ENCODE data around the gene VSIG10. TPM values are rescaled to one million over a fixed set of nuclear protein-coding genes. Genes with fewer than 3 reads are reported as not detected.
"Not testable (repeated sequence)": the region's sequence is repeated elsewhere in the genome, so short reads cannot be mapped to it uniquely, and the experiment has no call there.

The VSIG10 gene
- polyA plus RNA-seq, 1 donor (not counting 4 experiments of a cell fraction or from before 2014, with no cell fraction given), result 11.4 TPM

DNA sequence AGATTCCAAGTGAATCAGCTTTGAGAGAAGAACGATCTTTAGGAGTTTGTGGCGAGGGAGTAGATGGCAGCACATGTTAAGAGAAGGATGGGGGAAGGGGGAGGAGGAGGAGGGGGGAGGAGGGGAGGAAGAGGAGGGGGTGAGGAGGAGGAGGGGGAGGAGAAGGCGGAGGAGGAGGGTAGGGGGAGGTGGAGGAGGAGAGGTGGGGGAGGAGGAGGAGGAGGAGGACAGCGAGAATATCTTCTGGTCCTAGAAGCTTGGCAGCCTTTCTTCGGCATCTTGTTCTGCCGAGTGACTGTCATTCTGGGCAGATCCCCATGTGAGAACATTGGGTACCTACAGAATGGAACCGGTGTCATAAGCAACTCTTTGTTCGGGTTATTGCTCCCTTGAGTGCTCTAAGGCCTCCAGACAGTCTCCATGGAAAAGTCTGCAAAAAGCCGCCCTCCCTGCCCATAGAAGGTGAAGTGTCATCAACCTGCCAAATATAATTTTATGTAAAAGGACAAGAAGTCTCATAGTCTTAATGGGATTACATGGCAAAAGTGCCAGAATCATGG lies 80.4 kb downstream of the VSIG10 start:
- Histone ChIP-seq H3K4me3 (ENCODE audit: control insufficient read depth in 2 of 3, extremely low read depth in 1 of 3, insufficient read depth in 2 of 3, low read depth in 1 of 3, low read length in 3 of 3) (no peak overlapping the region), H3K27ac (ENCODE audit: control insufficient read depth, insufficient read depth, low read length) (no peak overlapping the region), H4K20me1 (ENCODE audit: control insufficient read depth, extremely low read depth, insufficient read depth, low read length) (no peaks in the 10 kb centered on the region), H2AFZ (ENCODE audit: control insufficient read depth, low read length) (no peak overlapping the region), H3K9ac (ENCODE audit: control insufficient read depth, extremely low read depth, insufficient read depth, low read length) (no peak overlapping the region), H3K9me1 (ENCODE audit: control insufficient read depth, extremely low read depth, insufficient read depth, low read length) (no peaks in the 10 kb centered on the region), H3K4me1 (ENCODE audit: control insufficient read depth, extremely low read depth, insufficient read depth, low read length) (no peaks in the 10 kb centered on the region), H3K4me2 (ENCODE audit: control insufficient read depth, extremely low read depth, insufficient read depth, low read depth, low read length) (no peak overlapping the region), H3K27me3 (ENCODE audit: control insufficient read depth, extremely low read depth, insufficient read depth, low read length) (no peaks in the 10 kb centered on the region), H3K36me3 (ENCODE audit: control insufficient read depth in 2 of 2, extremely low read depth in 1 of 2, insufficient read depth in 2 of 2, low read length in 2 of 2) (peaks cover 9 to 20% of the 10 kb centered on the region in 2 experiments), H3K79me2 (ENCODE audit: control insufficient read depth, insufficient read depth, low read length) (no peaks in the 10 kb centered on the region), H3K9me3 (ENCODE audit: control insufficient read depth, low read depth, low read length) (no peaks in the 10 kb centered on the region)
- TF ChIP-seq EZH2 (IDR thresholded peaks at IDR 0.05; ENCODE audit: low read length), result no peak
- TF ChIP-seq, protein P1, sequence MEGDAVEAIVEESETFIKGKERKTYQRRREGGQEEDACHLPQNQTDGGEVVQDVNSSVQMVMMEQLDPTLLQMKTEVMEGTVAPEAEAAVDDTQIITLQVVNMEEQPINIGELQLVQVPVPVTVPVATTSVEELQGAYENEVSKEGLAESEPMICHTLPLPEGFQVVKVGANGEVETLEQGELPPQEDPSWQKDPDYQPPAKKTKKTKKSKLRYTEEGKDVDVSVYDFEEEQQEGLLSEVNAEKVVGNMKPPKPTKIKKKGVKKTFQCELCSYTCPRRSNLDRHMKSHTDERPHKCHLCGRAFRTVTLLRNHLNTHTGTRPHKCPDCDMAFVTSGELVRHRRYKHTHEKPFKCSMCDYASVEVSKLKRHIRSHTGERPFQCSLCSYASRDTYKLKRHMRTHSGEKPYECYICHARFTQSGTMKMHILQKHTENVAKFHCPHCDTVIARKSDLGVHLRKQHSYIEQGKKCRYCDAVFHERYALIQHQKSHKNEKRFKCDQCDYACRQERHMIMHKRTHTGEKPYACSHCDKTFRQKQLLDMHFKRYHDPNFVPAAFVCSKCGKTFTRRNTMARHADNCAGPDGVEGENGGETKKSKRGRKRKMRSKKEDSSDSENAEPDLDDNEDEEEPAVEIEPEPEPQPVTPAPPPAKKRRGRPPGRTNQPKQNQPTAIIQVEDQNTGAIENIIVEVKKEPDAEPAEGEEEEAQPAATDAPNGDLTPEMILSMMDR (optimal IDR thresholded peaks at IDR 0.05 in 1 of 3, IDR thresholded peaks at IDR 0.05 in 1 of 3, conservative IDR thresholded peaks at IDR 0.05 in 1 of 3; ENCODE audit: extremely low read depth in 1 of 3, insufficient read depth in 2 of 3, low read length in 3 of 3), result no peak
- dilution Hi-C loops (cut with MboI; ENCODE audit: extremely low pct_ligation_motif_present, low sequenced_read_pairs), result no loop called here
- DNase-seq (ENCODE audit: low read depth, low spot score), result no peak
- no peak for FAIRE-seq

DNA sequence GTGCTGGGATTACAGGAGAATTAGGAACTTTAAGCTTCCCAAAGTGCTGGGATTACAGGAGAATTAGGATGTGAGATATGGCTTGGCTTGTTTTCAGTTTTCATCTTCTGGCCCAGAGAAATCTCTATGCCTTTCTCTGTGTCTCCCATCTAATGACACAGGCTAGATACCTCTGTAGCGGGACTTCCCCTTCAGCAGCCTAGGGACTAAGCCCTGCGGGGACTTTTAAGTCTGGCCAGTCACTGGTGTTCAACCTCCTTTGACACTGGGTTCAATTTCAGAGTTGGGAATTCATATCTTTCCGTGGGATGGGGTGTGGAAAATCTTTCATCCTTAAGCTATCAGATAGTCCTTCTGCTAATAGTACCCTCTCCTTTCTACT lies 81.1 kb downstream of the VSIG10 start:
- H3K27ac ChIP-seq (ENCODE audit: control insufficient read depth, insufficient read depth, low read length), result no peak overlapping the region
- H3K9me3 ChIP-seq (ENCODE audit: control insufficient read depth, low read depth, low read length), result no peaks in the 10 kb centered on the region
- peaks cover 4% of the 10 kb centered on the region for H3K4me1 ChIP-seq (ENCODE audit: control insufficient read depth, extremely low read depth, insufficient read depth, low read length)
- no peak overlapping the region for H2AFZ ChIP-seq (ENCODE audit: control insufficient read depth, low read length)
- FAIRE-seq, result no peak
- dilution Hi-C loops (cut with MboI; ENCODE audit: extremely low pct_ligation_motif_present, low sequenced_read_pairs), result no loop called here
- TF ChIP-seq, protein P1 (optimal IDR thresholded peaks at IDR 0.05 in 1 of 3, IDR thresholded peaks at IDR 0.05 in 1 of 3, conservative IDR thresholded peaks at IDR 0.05 in 1 of 3; ENCODE audit: extremely low read depth in 1 of 3, insufficient read depth in 2 of 3, low read length in 3 of 3), result no peak
- TF ChIP-seq EZH2 (IDR thresholded peaks at IDR 0.05; ENCODE audit: low read length), result no peak
- H3K9ac ChIP-seq (ENCODE audit: control insufficient read depth, extremely low read depth, insufficient read depth, low read length), result no peak overlapping the region
- H4K20me1 ChIP-seq (ENCODE audit: control insufficient read depth, extremely low read depth, insufficient read depth, low read length), result no peaks in the 10 kb centered on the region
- H3K27me3 ChIP-seq (ENCODE audit: control insufficient read depth, extremely low read depth, insufficient read depth, low read length), result no peaks in the 10 kb centered on the region
- H3K36me3 ChIP-seq (ENCODE audit: control insufficient read depth in 2 of 2, extremely low read depth in 1 of 2, insufficient read depth in 2 of 2, low read length in 2 of 2), result peaks cover 9 to 20% of the 10 kb centered on the region in 2 experiments
- DNase-seq (ENCODE audit: low read depth, low spot score), result no peak
- no peak overlapping the region for H3K4me3 ChIP-seq (ENCODE audit: control insufficient read depth in 2 of 3, extremely low read depth in 1 of 3, insufficient read depth in 2 of 3, low read depth in 1 of 3, low read length in 3 of 3)
- H3K9me1 ChIP-seq (ENCODE audit: control insufficient read depth, extremely low read depth, insufficient read depth, low read length), result no peaks in the 10 kb centered on the region
- H3K79me2 ChIP-seq (ENCODE audit: control insufficient read depth, insufficient read depth, low read length), result peaks cover 6% of the 10 kb centered on the region
- H3K4me2 ChIP-seq (ENCODE audit: control insufficient read depth, extremely low read depth, insufficient read depth, low read depth, low read length), result no peak overlapping the region

DNA sequence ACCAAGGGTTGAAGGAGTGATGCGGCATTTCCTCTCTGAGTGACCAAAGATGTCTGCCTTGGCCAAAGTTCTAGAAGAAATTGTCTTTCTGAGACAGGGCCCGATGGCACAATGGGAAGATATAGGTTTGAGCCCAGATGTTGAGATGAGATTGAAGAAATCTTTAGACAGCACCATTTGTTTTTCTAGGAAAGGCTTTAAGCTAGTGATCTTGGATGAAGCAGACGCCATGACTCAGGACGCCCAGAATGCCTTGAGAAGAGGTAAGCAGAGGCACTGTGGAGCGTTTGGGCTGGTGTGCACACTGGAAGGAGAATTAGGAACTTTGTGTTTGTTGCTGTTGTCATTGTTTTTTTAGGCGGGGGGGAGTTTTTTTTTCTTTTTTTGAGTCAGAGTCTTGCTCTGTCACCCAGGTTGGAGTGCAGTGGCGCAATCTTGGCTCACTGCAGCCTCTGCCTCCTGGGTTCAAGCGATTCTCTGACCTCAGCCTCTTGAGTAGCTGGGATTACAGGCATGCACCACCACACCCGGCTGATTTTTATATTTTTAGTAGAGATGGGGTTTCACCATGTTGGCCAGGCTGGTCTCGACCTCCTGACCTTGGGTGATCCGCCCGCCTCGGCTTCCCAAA lies 81.6 kb downstream of the VSIG10 start:
- H3K9me1 ChIP-seq (ENCODE audit: control insufficient read depth, extremely low read depth, insufficient read depth, low read length); H2AFZ ChIP-seq (ENCODE audit: control insufficient read depth, low read length); H3K9me3 ChIP-seq (ENCODE audit: control insufficient read depth, low read depth, low read length); H4K20me1 ChIP-seq (ENCODE audit: control insufficient read depth, extremely low read depth, insufficient read depth, low read length); H3K9ac ChIP-seq (ENCODE audit: control insufficient read depth, extremely low read depth, insufficient read depth, low read length); H3K27ac ChIP-seq (ENCODE audit: control insufficient read depth, insufficient read depth, low read length); DNase-seq (ENCODE audit: low read depth, low spot score); FAIRE-seq; dilution Hi-C loops (cut with MboI; ENCODE audit: extremely low pct_ligation_motif_present, low sequenced_read_pairs); H3K4me1 ChIP-seq (ENCODE audit: control insufficient read depth, extremely low read depth, insufficient read depth, low read length); H3K4me3 ChIP-seq (ENCODE audit: control insufficient read depth in 2 of 3, extremely low read depth in 1 of 3, insufficient read depth in 2 of 3, low read depth in 1 of 3, low read length in 3 of 3); H3K4me2 ChIP-seq (ENCODE audit: control insufficient read depth, extremely low read depth, insufficient read depth, low read depth, low read length); H3K27me3 ChIP-seq (ENCODE audit: control insufficient read depth, extremely low read depth, insufficient read depth, low read length): not testable (repeated sequence)
- Histone ChIP-seq H3K36me3 (ENCODE audit: control insufficient read depth in 2 of 2, extremely low read depth in 1 of 2, insufficient read depth in 2 of 2, low read length in 2 of 2) (peaks cover 9 to 20% of the 10 kb centered on the region in 2 experiments), H3K79me2 (ENCODE audit: control insufficient read depth, insufficient read depth, low read length) (peaks cover 10% of the 10 kb centered on the region)
